Upper lobe of left lung (tissue), 6 donors: ENCODE results near the gene MGME1. TPM values are rescaled to one million over a fixed set of nuclear protein-coding genes. Genes with fewer than 3 reads are reported as not detected.

ENCODE experiments used
- ATAC-seq, 2 donors: fragments of 200-7000 bp; cut with Tn5 transposase; one replicate each; pipeline ENCODE4 v1.9.1; 2022; ENCODE audit warnings: mild to moderate bottlenecking in 2 of 2, moderate library complexity in 2 of 2; ENCODE audit not compliant: low FRiP score in 2 of 2
- DNase-seq, 2 donors: peaks; one replicate each; pipeline ENCODE4 v3.0.0-alpha.2; 2019 to 2020
- H3K27ac ChIP-seq, 4 donors: fragments of 200-600 bp; sonication (generic); one replicate each; pipeline ENCODE4 v1.5.1; 2016 to 2019
- H3K27me3 ChIP-seq, 4 donors: fragments of 200-600 bp; sonication (generic); one replicate each; pipeline ENCODE4 v1.5.1; 2017 to 2019
- H3K36me3 ChIP-seq, 4 donors: fragments of 200-600 bp; sonication (generic); one replicate each; pipeline ENCODE4 v1.5.1; 2016 to 2019
- H3K4me1 ChIP-seq, 4 donors: fragments of 200-600 bp; sonication (generic); one replicate each; pipeline ENCODE4 v1.5.1; 2018 to 2019
- H3K4me3 ChIP-seq, 4 donors: fragments of 200-600 bp; sonication (generic); one replicate each; pipeline ENCODE4 v1.5.1; 2017 to 2019; ENCODE audit warnings: mild to moderate bottlenecking in 2 of 4, moderate library complexity in 1 of 4
- H3K9me3 ChIP-seq, 4 donors: fragments of 200-600 bp; sonication (generic); one replicate each; pipeline ENCODE4 v1.5.1; 2018 to 2019
- CTCF ChIP-seq, 6 experiments: fragments of 450-650 bp in 4 of 6; fragments of 200-600 bp in 2 of 6; sonication (generic) in 2 of 6; IDR thresholded peaks; one replicate each; pipeline ENCODE4 v1.5.1; 2016 to 2019; ENCODE audit warnings: antibody characterized with exemption in 6 of 6
- EP300 ChIP-seq, 4 donors: sonication (generic); formaldehyde crosslinking; IDR thresholded peaks; one replicate each; pipeline ENCODE4 v1.5.1; 2017; ENCODE audit warnings: antibody characterized with exemption in 4 of 4, control low read depth in 2 of 4
- POLR2A ChIP-seq, 4 donors: fragments of 450-650 bp; IDR thresholded peaks; one replicate each; pipeline ENCODE4 v1.5.1; 2016 to 2017; ENCODE audit warnings: antibody characterized with exemption in 4 of 4, mild to moderate bottlenecking in 2 of 4
- POLR2AphosphoS5 ChIP-seq, 2 donors: sonication (generic); formaldehyde crosslinking; IDR thresholded peaks; one replicate each; pipeline ENCODE4 v1.5.1; 2017; ENCODE audit warnings: antibody characterized with exemption in 2 of 2
- WGBS, 2 donors: methylation state at CpG; one replicate each; pipeline ENCODE4 v1.1.5; 2017 to 2018; 5-methylcytosine and 5-hydroxymethylcytosine counted together
- total RNA-seq, 6 donors: library from RNA; depleted of rRNA in 4 of 6; stranded (reverse); fragments of >200 nt in 4 of 6; gene quantifications; one replicate each; pipeline versions ENCODE4 v1.1.0 to v1.2.1, GENCODE V29; 2016 to 2021
- donor health status: DM: no; HTN: no; CAD: no; lungs with moderate emphysema.
- donor health status: DM: no; HTN: yes; CAD: no; lungs with severe emphysema.

The MGME1 gene
- total RNA-seq, 6 donors from 2014 or later: 9.4 to 22.0 (median 13.3) TPM

DNA sequence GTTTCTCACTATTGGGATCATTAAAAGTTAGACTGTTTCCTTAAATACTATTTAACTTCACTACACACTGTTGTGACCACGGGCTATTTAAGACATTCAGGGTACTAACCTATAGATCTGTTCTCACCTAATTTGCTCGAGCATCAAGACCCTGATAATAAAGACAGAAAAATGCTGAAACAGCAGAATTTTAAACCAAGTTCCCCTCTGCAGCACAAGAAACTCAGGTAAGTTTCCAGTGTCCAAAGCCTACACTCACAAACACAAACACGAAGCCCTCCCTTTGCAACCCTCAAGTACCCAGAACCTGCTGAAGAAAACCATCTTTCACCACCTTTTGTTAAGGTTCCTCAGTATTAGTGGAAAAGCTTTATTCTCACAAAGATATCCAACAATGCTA, 4.2 kb upstream of the MGME1 start:
- no peak for ATAC-seq
- Histone ChIP-seq H3K27me3 (no peaks in the 10 kb centered on the region), H3K36me3 (no peaks in the 10 kb centered on the region), H3K4me3 (no peak overlapping the region), H3K27ac (peak overlapping the region in 3 of 4 donors; percentile 96 to 98 (median 98)), H3K9me3 (no peaks in the 10 kb centered on the region), H3K4me1 (peaks cover 56 to 80% (median 69%) of the 10 kb centered on the region in 4 donors)
- no peak for DNase-seq
- 51 to 58% methylated on average over 3 of the region's 3 CpGs for WGBS, 2 donors
- no peak for TF ChIP-seq CTCF (IDR thresholded peaks at IDR 0.05)
- TF ChIP-seq POLR2A (IDR thresholded peaks at IDR 0.05): no peak
- TF ChIP-seq EP300 (IDR thresholded peaks at IDR 0.05): no peak
- TF ChIP-seq POLR2AphosphoS5 (IDR thresholded peaks at IDR 0.05): no peak

- ATAC-seq (no peak), DNase-seq (peak in 1 of 2 donors; percentile 46)
- H3K9me3 ChIP-seq: no peaks in the 10 kb centered on the region
- H3K27me3 ChIP-seq: no peaks in the 10 kb centered on the region
- 50 to 51% methylated on average over 9 of the region's 9 CpGs for WGBS, 2 donors
- peak overlapping the region in 2 of 4 donors; percentile 86 to 91 for H3K4me3 ChIP-seq
- TF ChIP-seq CTCF (IDR thresholded peaks at IDR 0.05) (no peak), POLR2A (IDR thresholded peaks at IDR 0.05) (no peak), POLR2AphosphoS5 (IDR thresholded peaks at IDR 0.05) (no peak), EP300 (IDR thresholded peaks at IDR 0.05) (no peak)
- H3K27ac ChIP-seq: peak overlapping the region; percentile 96 to 98 (median 98)
- peaks cover 56 to 80% (median 66%) of the 10 kb centered on the region in 4 donors for H3K4me1 ChIP-seq
- H3K36me3 ChIP-seq: no peaks in the 10 kb centered on the region
Observed at GRCh38 chr20:17965042-17965697, 3.6 kb upstream of the MGME1 start.

DNA sequence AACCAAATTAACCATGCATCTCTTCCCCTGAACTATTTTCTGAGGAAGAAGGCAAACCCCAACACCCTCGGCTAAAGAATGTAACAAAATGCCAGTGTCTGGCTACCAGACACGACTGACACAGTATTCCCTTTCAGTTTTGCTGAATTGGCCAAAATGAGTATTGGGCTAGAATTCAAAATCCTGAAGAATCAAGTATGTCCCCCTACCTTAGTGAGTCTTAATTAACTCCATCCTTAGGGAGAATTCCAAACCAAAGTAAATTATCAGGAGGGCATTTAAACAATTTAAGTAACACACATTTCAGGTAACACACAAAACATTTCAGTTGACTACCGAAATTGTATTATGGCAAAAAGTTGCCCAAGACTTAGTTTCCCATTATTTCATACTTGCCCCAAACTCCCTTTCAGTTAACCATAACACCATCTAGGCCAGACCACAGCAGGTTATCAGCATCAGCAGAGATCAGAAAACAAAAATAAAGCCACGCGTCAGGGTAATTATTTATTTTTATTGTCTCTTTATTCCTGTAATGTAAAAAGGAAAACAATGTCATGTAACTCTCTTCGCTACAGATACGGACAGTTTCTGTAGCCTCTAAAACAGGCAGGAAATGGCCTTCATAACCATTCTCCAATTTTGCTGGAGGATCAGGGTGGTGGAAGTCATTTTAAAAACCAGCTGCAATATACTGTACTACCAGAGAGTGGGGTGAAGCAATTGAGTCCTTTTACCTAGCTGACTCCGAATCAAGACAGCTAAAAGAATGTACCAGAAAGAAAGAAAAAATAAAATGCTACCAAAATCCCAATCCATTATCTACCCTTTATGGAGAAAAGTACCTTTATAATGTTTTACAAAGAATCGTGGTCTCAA, 2.1 kb upstream of the MGME1 start:
- Histone ChIP-seq H3K9me3 (no peaks in the 10 kb centered on the region), H3K27me3 (no peaks in the 10 kb centered on the region), H3K4me3 (peak overlapping the region in 3 of 4 donors; percentile 63 to 91 (median 86)), H3K4me1 (peaks cover 61 to 80% (median 67%) of the 10 kb centered on the region in 4 donors), H3K27ac (peak overlapping the region; percentile 96 to 98 (median 98)), H3K36me3 (no peaks in the 10 kb centered on the region)
- peak in 2 of 6 experiments; percentile 17 to 48 for TF ChIP-seq CTCF (IDR thresholded peaks at IDR 0.05)
- TF ChIP-seq POLR2AphosphoS5 (IDR thresholded peaks at IDR 0.05): no peak
- no peak for TF ChIP-seq EP300 (IDR thresholded peaks at IDR 0.05)
- TF ChIP-seq POLR2A (IDR thresholded peaks at IDR 0.05): no peak
- ATAC-seq (no peak), DNase-seq (no peak)
- 8 to 9% methylated on average over 9 of the region's 9 CpGs for WGBS, 2 donors

DNA sequence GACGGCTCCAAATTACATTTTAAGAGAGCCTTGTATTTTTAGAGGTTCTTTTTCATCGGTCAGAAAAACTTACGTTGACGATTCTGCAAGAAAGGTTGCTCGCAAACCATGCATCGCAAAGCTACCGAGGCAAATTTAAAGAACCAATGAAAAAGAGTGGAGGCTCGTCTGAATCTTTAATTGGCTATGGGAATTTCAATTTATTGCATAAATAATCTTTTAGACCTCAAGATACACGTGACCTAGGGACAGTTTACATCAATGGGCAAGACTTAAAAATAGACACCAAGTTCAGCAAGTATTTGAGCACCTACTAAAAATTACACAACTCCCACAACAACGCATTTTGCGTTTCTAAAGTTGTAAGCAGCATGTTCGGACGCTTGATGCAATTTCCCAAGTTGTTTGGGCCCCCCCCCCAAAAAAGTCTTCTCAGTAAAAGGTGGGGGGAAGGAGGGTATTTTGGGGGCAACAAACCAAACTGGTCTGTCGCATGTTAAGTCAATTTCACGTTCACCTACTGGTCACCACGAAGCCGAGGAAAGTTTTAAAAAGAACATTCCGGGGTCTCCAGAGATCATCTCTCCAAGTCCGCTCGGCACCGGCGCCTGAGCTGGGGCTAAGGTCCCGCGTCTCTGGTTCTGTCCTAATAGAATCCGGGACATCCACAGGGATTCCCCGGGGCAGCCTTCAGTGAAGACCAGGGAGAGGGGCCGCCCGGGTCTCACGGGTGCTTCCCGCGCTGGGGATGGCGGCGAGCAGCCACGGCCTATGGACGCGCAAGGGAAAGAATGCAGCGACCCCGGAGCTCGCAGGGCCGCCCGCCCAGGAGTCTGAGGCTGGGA, 1.1 kb upstream of the MGME1 start:
- Histone ChIP-seq H3K27ac (peak overlapping the region; percentile 96 to 98 (median 98)), H3K36me3 (no peaks in the 10 kb centered on the region), H3K9me3 (no peaks in the 10 kb centered on the region), H3K4me3 (peak overlapping the region; percentile 63 to 91 (median 88)), H3K27me3 (no peaks in the 10 kb centered on the region), H3K4me1 (peaks cover 61 to 83% (median 67%) of the 10 kb centered on the region in 4 donors)
- no peak for TF ChIP-seq EP300 (IDR thresholded peaks at IDR 0.05)
- TF ChIP-seq CTCF (IDR thresholded peaks at IDR 0.05): no peak
- TF ChIP-seq POLR2A (IDR thresholded peaks at IDR 0.05): no peak
- TF ChIP-seq POLR2AphosphoS5 (IDR thresholded peaks at IDR 0.05): no peak
- ATAC-seq: no peak
- no peak for DNase-seq
- 0 to 1% methylated on average over 22 to 41 of the region's 41 CpGs for WGBS, 2 donors
